ENCODE results near the gene RASSF5.

DNA sequence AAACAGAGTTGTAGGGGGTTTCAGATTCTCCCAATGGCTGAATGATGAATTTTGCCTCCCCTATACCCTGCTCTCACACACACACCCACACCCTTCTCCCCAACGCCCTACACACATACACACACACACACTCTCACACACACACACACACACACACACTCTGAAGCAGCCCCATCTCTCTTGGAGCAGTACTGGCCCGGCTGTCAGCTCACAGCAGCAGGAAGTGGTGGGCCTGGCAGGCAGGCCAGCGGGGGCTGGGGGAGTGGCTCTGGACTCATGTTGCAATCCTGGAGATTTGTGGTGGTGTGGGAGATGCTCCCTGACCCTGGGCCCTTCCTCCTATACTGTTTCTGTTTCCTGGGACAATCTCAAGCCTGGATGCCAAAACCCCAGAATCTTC lies 34.9 kb upstream of the RASSF5 start:
- TF ChIP-seq CTCF (IDR thresholded peaks at IDR 0.05): no peak
- TF ChIP-seq POLR2A (IDR thresholded peaks at IDR 0.05): no peak
